ENCODE measurements around the gene ENTR1.

Gene ENTR1

GRCh38 chr9:136410500-136411287 lies at the start of gene ENTR1, which contains the start of gene PMPCA:
ENTR1 (minus strand) TSS chr9:136410614; CDS start chr9:136410397, 217 bp downstream.
PMPCA (plus strand) TSS chr9:136410658; CDS start chr9:136410669, 11 bp downstream.
- DNase-seq: peak; percentile 79

GRCh38 chr9:136459425-136459824 lies 49.0 kb upstream of the ENTR1 start:
- no peak for DNase-seq

DNA sequence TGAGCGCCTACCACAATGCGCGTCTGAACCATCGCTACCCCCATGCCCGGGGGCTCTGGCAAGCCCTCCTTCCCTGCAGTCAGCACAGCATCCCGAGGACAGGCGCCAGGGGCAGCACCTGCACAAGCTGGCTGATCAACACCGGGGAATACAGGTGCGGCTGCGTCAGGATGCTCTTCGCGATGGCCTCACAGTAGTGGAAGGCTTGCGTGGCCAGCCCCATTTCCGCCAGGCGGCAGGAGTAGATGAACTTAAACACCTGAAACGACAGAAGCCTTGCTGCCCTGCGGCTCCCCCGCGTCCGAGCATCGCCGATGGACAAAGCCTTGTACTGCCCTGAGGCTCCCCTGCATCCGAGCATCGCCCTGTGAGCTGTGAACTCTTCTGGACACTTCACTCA lies 46.9 kb upstream of the ENTR1 start:
- DNase-seq: no peak

DNA sequence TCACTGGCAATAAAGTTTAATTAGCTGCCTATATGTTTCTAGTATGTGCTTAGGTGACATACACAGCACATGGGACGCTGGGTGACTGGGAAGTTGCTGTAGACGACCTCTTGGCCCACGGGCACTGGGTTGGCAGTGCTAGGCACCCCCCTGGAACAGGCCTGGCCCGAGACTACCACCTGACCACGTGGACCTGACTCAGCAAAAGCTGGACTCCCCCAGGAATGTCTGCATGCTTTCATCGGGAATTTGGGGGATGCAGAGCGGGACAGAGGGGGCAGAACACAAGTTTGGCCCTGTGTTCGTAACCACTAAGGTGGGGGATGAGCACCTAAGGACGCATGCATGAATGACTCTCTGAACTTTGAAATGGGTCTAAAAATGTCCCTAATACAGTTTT lies 45.8 kb upstream of the ENTR1 start:
- DNase-seq: no peak

- DNase-seq: no peak
These were observed 44.9 kb upstream of the ENTR1 start for GRCh38 chr9:136455043-136456002.

DNA sequence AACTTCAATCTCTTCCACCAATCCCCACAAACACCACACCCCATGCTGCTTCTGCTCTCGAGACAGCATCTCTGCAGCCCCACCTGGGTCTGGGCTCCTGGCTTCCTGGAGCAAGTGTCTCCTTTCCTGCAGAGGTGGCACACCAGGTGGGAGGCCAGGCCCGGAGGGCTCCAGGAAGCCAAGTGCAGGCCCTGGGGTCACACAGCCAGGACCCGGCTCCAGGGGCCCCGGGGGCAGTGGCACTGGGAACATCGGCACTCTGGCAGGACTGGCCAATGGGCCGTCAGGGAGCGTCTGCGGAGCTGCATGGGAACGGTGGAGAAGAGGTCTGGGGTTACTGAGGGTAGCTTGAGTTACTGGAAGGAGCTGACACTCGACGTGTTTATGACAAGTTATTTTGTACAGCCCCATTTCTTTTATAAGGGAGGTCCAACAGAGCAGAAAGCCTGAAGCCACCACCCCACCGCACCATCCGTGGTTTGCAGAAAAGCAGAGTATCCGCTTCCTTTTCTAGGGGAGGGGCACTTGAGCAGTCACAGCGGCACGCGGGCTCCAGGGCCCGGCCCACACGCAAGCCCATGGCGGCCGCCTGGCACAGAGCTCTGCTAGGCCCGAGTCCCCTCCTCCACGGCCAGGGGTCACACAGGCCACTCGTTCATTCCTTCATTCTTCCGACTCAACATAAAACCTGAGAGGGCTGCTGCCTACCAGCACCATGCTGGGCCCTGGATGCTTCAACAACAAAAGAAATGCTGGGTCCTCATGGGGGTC lies 43.8 kb upstream of the ENTR1 start:
- DNase-seq: no peak

- DNase-seq: no peak
These were observed 42.9 kb upstream of the ENTR1 start for GRCh38 chr9:136453326-136453725.

GRCh38 chr9:136451221-136451877 lies 40.9 kb upstream of the ENTR1 start:
- no peak for DNase-seq

DNA sequence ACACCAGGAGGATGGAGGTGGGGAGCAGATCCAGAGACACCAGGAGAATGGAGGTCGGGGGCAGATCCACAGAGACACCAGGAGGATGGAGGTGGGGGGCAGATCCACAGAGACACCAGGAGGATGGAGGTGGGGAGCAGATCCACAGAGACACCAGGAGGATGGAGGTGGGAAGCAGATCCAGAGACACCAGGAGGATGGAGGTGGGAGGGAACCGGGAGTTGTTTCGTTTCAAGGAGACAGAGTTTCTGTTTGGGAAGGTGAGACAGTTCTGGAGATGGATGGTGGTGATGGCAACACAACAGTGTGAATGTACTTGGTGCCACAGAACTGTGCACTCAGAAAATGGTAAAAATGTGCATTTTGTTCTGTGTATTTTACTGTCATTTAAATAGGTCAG lies 38.2 kb upstream of the ENTR1 start:
- DNase-seq: no peak

DNA sequence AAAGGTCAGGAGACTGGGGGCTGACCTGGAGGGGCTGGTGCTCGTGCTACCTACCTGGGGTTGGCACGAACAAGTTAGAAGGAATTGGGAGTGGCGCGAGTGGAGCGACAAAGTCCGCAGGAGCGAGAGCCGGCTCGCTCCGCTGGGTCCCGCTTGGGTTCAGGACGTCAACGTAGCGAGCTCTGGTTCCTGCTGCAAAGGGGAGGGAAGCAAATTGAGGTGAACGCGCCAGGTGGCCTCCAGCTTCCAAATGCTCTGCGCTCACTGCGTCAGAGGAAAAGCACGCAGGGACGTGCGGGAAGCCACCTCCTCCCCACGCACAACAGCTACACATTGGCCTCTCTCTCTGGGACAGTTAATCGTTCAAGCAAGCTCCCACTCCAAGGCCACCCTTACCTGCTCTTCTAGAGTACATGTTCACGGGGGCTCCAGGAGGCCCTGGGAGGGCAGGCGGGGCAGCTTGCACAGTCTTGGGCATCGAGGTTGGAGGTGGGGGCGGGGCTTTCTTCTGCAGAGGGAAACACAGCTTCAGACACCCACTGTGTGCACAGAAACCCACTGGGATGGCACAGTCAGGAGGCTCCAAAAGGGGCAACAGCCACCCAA lies 36.9 kb upstream of the ENTR1 start:
- no peak for DNase-seq

GRCh38 chr9:136445799-136446198 lies 35.4 kb upstream of the ENTR1 start:
- DNase-seq: no peak

DNA sequence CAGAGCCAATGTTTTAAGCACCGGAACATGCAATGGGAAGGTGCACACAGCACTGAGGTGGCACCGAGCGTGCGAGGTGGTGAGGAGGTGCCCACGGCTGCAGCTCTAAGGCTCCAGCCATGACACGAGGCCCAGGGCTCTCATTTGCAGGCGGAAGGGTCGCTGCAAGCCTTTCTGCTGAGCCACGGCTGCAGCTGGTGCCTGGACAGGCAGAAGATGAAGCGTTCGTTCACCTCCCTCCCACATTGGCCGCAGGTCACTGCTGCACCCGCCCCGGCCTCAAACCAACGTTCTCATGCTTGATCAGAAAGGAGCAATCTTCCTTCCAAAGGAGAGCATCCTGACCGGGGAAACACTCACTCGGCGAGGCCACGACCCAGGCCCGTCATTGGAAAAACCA lies 33.7 kb upstream of the ENTR1 start:
- no peak for DNase-seq

- DNase-seq: no peak
These were observed 33.3 kb upstream of the ENTR1 start for GRCh38 chr9:136443687-136444086.

DNA sequence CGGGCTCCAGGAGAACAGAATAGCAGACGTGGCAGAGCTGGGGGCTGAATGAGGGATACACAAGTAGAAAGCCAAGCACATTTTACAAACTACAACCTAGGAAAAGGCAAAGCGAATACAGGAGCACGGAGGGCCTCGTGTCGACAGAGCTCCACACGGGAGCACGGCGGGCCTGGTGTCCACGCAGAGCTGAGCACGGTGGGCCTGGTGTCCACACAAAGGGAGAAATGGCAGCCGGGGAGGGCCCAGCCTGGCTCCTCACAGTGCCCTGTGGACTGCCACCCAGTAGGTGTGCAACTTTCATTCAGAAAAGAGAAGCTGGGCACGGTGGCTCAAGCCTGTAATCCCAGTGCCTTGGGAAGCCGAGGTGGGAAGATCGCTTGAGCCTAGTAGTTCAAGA lies 32.7 kb upstream of the ENTR1 start:
- no peak for DNase-seq

DNA sequence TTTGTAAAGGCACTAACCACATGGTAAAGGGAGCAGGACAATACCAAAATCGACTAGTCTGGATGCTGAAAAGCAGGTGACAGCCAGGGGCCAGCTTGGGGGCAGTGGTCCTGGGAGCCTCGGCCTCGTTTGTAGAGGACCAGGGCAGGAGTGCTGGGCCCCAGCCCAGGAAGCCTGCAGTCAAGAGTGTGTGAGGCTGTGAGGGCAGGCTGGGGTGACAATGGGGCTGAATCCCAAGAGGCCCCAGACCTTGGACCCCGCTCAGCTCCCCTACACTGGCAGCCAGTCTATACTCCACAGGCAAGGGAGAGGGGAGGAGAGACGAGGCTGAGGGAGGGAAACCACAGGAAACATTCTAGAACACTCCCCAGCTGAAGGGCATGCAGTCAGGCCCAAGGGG lies 31.9 kb upstream of the ENTR1 start:
- no peak for DNase-seq

DNA sequence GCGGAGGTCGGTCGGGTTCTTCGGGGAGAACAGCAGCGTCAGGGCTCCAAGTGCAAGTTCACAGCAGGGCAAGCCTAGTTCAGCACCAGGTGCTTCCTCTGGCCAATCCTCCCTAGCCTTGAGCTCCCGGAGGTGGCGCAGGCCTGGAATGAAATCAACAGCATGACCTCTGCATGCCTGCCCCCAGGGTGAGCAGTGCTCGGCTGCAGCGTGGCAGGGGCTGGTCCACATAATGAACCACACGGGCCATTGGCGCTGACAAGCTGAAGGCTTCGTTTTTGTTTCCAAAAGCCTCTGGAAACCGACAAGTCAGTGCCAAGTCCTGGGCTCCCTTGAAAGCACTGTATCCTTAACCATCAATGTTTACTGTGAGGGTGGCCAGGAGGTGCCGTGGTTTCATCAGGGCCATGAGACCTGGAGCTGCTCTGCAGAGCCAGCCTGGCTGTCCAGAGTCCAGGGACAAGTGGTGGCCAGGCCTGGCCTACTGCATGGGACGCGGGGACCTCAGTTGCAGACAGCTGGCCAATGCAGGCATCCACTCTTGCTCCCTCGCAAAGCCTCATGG lies 31.3 kb upstream of the ENTR1 start:
- DNase-seq: no peak

- no peak for DNase-seq
These were observed 30.8 kb upstream of the ENTR1 start for GRCh38 chr9:136441191-136441680.

- DNase-seq: no peak
These were observed 29.3 kb upstream of the ENTR1 start, which contains the start of gene INPP5E for GRCh38 chr9:136439481-136440408. INPP5E (minus strand) TSS chr9:136439845; CDS start chr9:136439419, 426 bp downstream.

GRCh38 chr9:136438548-136439480 lies 28.4 kb upstream of the ENTR1 start:
- no peak for DNase-seq

All from DMS79 (cell line).